Measurements from ENCODE around the gene C1orf116.

The C1orf116 gene

GRCh38 chr1:207019661-207020060, 12.9 kb downstream of the C1orf116 start:
- DNase-seq (ENCODE audit: low read depth): no peak

GRCh38 chr1:207019161-207019560, 13.4 kb downstream of the C1orf116 start:
- DNase-seq (ENCODE audit: low read depth): no peak

- DNase-seq (ENCODE audit: low read depth): no peak
Measured at GRCh38 chr1:207018707-207019106, 13.8 kb downstream of the C1orf116 start.

GRCh38 chr1:207017615-207018559, 14.7 kb downstream of the C1orf116 start:
- DNase-seq (ENCODE audit: low read depth): no peak

GRCh38 chr1:207015791-207016190, 16.8 kb downstream of the C1orf116 start:
- DNase-seq (ENCODE audit: low read depth): no peak

GRCh38 chr1:207014728-207015127, 17.8 kb downstream of the C1orf116 start:
- DNase-seq (ENCODE audit: low read depth): no peak

- DNase-seq (ENCODE audit: low read depth): no peak
Measured at GRCh38 chr1:207013321-207014085, 19.1 kb downstream of the C1orf116 start.

GRCh38 chr1:207010726-207011125, 21.8 kb downstream of the C1orf116 start:
- no peak for DNase-seq (ENCODE audit: low read depth)

GRCh38 chr1:207009945-207010344, 22.6 kb downstream of the C1orf116 start:
- DNase-seq (ENCODE audit: low read depth): no peak

- DNase-seq (ENCODE audit: low read depth): no peak
Measured at GRCh38 chr1:207009182-207009850, 23.2 kb downstream of the C1orf116 start.

GRCh38 chr1:207007352-207008033, 25.1 kb downstream of the C1orf116 start:
- DNase-seq (ENCODE audit: low read depth): no peak

GRCh38 chr1:207006914-207007313, 25.6 kb downstream of the C1orf116 start:
- no peak for DNase-seq (ENCODE audit: low read depth)

- no peak for DNase-seq (ENCODE audit: low read depth)
Measured at GRCh38 chr1:207006083-207006482, 26.5 kb downstream of the C1orf116 start.

- no peak for DNase-seq (ENCODE audit: low read depth)
Measured at GRCh38 chr1:207004931-207005830, 27.4 kb downstream of the C1orf116 start.

GRCh38 chr1:207003210-207003609, 29.3 kb downstream of the C1orf116 start:
- no peak for DNase-seq (ENCODE audit: low read depth)

- no peak for DNase-seq (ENCODE audit: low read depth)
Measured at GRCh38 chr1:207002724-207003146, 29.8 kb downstream of the C1orf116 start.

GRCh38 chr1:207001492-207002245, 30.9 kb downstream of the C1orf116 start:
- no peak for DNase-seq (ENCODE audit: low read depth)

GRCh38 chr1:207000651-207001291, 31.8 kb downstream of the C1orf116 start:
- no peak for DNase-seq (ENCODE audit: low read depth)

- DNase-seq (ENCODE audit: low read depth): no peak
Measured at GRCh38 chr1:206998816-206999215, 33.7 kb downstream of the C1orf116 start.

GRCh38 chr1:206992790-206993189, 39.8 kb downstream of the C1orf116 start:
- DNase-seq (ENCODE audit: low read depth): no peak

All from stimulated activated CD8-positive, alpha-beta memory T cell treated with anti-CD3 and anti-CD28 coated beads, Interleukin-12 subunit alpha, Interleukin-12 subunit beta, amount 100 ng/mL, for 1 hour (primary cell).